T-helper 1 cell treated with Interleukin-12 subunit alpha and Interleukin-12 subunit beta and Interleukin-4 antibody, amounts not matched to agents 30 ng/mL and 1 ng/mL, for 36 hours (primary cell): ENCODE data around the gene DNALI1. TPM values are rescaled to one million over a fixed set of nuclear protein-coding genes. Genes with fewer than 3 reads are reported as not detected.

Source experiments
- intact Hi-C: fragments of 100-400 bp; cut with micrococcal nuclease; formaldehyde crosslinking; loops from one replicate; pipeline ENCODE4 v1.15.1; 2024
- total RNA-seq: library from RNA; stranded (reverse); gene quantifications from 2 replicates; pipeline ENCODE4 v1.2.3, GENCODE V29; 2022

The DNALI1 gene
- total RNA-seq, 1 donor from 2014 or later: not detected

DNA sequence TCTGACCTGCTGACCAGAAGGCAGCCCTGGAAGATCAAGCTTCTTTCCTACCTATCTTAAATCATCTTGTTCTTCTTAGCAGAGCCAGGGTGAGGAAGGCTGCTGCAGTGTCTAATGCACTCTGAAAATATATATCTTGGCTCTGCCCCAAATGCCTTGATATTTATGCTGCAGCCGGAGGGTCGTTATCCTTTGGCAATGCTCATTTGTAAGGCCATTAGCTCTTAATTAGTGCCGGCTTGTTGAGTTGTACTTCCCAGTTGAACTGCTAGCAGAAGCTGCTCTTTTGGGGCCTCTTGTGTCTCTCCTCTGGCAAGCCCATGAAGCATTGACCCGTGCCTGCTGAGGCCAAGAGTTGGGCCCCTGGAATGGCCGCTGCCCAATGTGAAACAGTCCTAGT lies 43.2 kb downstream of the DNALI1 start:
- intact Hi-C loops: loop anchor here (5.0 kb wide), 2 partner anchors 143 to 412 kb away; partner anchors contain the start of gene UTP11

DNA sequence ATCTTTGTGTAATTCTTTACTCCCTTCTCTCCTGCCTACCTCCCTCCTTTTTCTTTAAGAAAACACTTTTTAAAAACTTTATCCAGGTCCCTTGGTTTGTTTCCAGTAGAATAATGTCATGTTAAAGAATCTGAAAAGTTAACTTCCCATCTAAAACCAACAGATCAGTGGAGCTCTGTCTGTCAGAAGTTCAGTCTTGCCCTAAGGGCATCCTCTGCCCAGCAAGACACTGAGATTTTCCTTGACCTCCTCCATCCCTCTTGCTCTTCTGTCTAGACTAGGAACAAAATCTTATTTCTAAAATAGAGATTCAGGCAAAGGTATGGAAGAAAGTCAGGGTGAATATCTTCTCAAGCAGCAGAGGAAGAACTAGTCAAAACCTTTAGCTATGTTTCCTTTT lies 44.7 kb downstream of the DNALI1 start:
- intact Hi-C loops: no loop called here

DNA sequence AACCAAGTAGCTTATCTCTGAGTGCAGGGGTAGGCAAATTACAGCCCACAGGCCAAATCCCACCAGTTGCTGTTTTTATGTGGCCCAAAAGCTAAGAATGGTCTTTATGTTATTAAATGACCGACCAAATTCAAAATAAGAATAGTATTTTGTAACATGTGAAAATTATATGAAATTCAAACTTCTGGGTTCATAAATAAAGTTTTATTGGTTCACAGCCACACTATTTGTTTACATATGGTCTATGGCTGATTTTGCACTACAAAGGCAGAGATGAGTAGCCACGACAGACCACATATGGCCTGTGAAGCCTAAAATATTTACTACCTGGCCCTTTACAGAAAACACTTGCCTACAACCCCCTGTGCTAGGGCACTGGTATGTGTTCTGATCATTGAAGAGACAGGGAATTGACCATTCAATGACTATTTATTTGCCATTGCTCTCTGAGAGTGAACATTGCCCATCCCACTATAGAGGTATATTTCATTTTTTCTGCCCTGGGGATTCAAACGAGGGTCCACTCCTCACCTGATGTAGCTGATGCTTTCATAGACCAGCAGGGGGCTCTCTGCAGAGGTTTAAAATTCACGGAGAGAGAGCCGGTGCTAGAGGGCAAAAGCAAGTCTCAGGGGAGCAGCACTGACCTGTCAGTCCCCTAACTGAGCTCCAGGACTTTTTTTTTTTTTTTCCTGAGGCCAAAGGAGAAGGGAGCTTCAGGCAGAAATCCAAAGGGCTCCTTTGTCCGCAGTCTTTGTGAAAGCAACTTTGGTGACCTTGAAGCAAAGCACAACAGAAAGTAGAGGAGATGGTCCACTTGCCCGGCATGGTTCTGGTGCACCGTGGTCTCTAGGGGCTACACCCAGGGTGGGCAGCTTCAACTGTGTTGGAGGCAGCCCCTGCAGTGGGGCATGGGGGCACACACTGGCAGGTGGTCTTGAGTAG lies 46.3 kb downstream of the DNALI1 start:
- intact Hi-C loops: loop anchor here (1.0 to 2.0 kb wide), 2 partner anchors 79 to 1232 kb away; no protein-coding TSS in a partner anchor

GRCh38 chr1:37605061-37605650 lies 48.4 kb downstream of the DNALI1 start:
- intact Hi-C loops: no loop called here

DNA sequence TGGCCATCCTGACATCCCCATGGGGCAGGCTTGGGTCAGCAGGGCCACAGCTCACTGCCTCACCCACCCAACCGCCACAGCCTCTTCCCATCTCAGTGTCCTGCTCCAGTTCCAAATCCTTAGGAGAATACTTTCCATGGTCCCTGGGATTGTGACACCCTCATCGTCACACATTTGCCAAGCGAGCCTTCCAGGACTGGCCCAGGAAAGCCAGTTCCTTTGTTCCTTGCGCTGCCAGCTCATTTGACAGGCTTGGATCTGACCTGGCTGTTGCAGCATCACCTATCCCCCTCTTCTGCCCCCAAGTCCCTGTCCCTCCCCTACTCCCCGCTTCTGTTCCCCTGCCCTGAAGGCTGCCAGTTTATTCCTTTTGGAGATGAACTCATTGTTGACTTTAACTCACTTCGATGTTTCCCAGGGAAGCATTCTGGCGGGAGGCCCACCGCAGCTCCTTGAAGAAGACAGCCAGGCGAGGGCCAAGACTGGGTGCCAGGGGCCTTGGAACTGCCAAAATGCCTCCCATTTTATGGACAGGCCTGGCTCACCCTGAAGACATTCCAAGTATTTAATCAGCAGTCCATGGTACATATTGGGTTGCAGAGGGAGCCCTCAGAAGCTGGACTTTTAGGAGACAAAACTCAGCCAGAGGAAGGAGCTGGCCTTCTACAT lies 49.2 kb downstream of the DNALI1 start:
- intact Hi-C loops: no loop called here

DNA sequence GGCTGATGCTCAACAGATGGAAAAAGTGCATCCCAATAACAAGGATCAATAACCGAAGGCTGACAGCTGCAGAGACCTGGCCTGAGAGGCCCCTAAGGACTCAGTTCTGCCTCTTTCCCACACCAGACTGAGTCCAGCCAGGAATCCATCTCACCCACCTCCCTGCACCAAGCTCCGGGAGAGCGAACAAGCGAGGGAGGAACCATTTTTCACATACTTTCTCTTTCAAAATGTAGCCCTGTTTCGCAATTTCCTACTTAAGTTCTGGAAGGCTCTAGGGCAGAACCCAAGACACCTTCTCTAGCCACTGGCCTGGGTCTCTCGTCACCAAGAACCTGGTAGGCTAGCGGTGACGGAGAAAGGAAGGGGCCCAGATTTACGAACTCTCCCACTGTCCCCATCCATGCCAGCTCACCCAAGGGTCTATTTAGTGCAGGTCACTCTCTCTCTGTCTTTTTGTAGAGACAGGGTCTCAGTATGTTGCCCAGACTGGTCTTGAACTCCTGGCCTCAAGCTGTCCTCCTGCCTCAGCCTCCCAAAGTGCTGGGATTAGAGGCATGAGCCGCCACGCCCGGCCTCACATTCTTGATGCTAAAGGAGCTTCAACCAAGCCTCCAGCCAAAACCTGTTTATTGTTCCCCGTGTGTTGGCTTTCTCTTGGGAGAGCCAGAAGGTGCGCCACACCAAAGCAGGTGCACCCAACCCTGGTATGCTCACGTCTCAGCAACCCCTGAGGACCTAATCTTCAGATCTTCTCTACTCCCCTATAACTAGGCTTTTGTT lies 49.9 kb downstream of the DNALI1 start:
- intact Hi-C loops: no loop called here

GRCh38 chr1:37609002-37609401 lies 52.3 kb downstream of the DNALI1 start:
- intact Hi-C loops: no loop called here

DNA sequence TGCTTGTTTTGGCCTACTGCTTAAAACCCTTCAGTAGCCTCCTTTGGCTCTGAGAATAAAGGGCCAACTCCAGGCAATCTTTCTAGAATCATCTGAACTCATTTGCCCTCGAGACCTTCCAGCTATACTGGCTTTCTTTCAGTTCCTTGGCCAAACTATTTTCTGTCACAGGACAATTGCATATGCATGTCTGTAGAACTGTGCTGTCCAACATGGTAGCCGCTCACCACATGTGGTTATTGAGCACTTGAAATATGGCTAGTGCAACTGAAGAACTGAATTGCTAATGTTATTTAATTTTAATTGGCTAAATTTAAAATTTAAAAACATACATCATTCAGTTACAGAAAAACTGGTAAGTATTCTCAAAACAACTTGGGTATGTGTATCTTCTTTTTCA lies 53.3 kb downstream of the DNALI1 start:
- intact Hi-C loops: no loop called here

DNA sequence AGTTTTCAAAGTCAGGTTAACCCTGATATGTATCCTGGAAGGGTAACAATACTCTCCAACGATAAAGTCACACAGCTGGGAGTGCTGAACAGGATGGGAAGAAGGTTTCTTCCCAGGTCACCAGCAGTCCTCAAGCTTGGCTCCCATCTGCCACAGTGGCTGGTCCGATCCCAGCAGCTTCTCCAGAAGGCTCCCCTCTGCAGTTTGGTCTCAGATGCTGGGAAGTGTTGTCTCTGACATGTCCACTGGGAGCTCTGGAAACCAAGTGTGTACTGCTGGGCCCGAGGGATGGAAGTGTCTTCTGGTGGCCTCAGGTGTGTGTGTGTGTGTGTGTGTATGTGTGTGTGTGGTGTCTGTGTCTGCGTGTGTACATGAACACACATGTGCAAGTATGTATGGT lies 55.4 kb downstream of the DNALI1 start:
- intact Hi-C loops: no loop called here

GRCh38 chr1:37614105-37614504 lies 57.4 kb downstream of the DNALI1 start:
- intact Hi-C loops: no loop called here

DNA sequence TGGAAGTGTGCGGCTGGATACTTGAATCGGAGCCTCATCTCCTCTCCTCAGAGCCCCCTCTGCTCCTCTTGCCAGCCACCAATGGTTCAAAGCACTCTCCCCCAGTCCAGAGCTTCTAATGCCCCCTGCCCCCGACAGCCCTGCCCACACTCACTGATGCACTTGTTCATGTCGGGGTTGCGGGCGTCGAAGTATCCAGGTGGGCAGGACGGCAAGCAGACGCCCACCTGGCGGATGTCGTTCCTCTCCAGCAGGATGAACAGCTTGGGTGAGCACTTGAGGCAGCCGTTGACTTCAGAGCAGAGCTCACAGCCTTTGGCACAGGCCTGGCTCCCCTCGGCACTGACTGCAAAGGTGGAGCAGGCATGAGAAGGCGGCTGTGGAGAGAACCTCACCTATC lies 59.6 kb downstream of the DNALI1 start:
- intact Hi-C loops: no loop called here

Other genes with a start within 250 kb of the DNALI1 start
- 58.3 and 62.6 TPM in 2 replicates for gene ZC3H12A, start 82.4 kb upstream of the DNALI1 start, total RNA-seq
- 51.3 and 54.9 TPM in 2 replicates for gene MEAF6, start 42.2 kb upstream of the DNALI1 start, total RNA-seq
- gene SNIP1, start 2.6 kb upstream of the DNALI1 start, total RNA-seq: 29.8 and 30.5 TPM in 2 replicates
- gene GNL2, start 39.0 kb downstream of the DNALI1 start, total RNA-seq: 70.7 and 71.4 TPM in 2 replicates
- gene RSPO1, start 78.0 kb downstream of the DNALI1 start, total RNA-seq: not detected in 2 replicates
- 42.8 and 43.2 TPM in 2 replicates for gene CDCA8, start 135.6 kb downstream of the DNALI1 start, total RNA-seq
- gene EPHA10, start 208.2 kb downstream of the DNALI1 start, total RNA-seq: 0.05 TPM in 1 of 2 replicates, not detected in the other
- gene MANEAL, start 236.9 kb downstream of the DNALI1 start, total RNA-seq: 3.4 and 3.7 TPM in 2 replicates